ENCODE measurements around the gene ZBTB38. TPM values are rescaled to one million over a fixed set of nuclear protein-coding genes. Genes with fewer than 3 reads are reported as not detected.
A peak's percentile ranks its signal among the peaks of the same experiment; 100 is the strongest.

The ZBTB38 gene
- total RNA-seq, 1 donor, result 181 TPM

GRCh38 chr3:141367038-141367730, 1.1 kb upstream of the ZBTB38 start:
- no peaks in the 10 kb centered on the region for H4K20me1 ChIP-seq (ENCODE audit: insufficient read depth, low read length)
- H3K9me3 ChIP-seq (ENCODE audit: low read depth, low read length), result no peaks in the 10 kb centered on the region
- H3K79me2 ChIP-seq (ENCODE audit: insufficient read depth, low read length), result peaks cover 20% of the 10 kb centered on the region
- H3K4me2 ChIP-seq (ENCODE audit: insufficient read depth, low read length), result peak overlapping the region; percentile 77
- H3K27ac ChIP-seq (ENCODE audit: low read depth, low read length), result peak overlapping the region; percentile 99
- peak overlapping the region; percentile 29 for H3K4me3 ChIP-seq (ENCODE audit: insufficient read depth, low read length)
- peaks cover 7% of the 10 kb centered on the region for H3K36me3 ChIP-seq (ENCODE audit: insufficient read depth, low read length)
- peaks cover 52% of the 10 kb centered on the region for H3K4me1 ChIP-seq (ENCODE audit: insufficient read depth, low read length)
- H3K27me3 ChIP-seq (ENCODE audit: insufficient read depth, low read length), result no peaks in the 10 kb centered on the region
- no peak for TF ChIP-seq CTCF (IDR thresholded peaks at IDR 0.05; ENCODE audit: extremely low read depth, low read depth, low read length)
- DNase-seq (ENCODE audit: insufficient read length, low spot score, missing footprints), result peak; percentile 73
- peak overlapping the region; percentile 1 for H2AFZ ChIP-seq (ENCODE audit: low read length)

- Histone ChIP-seq H3K9me3 (ENCODE audit: low read depth, low read length) (no peaks in the 10 kb centered on the region), H2AFZ (ENCODE audit: low read length) (no peak overlapping the region), H3K79me2 (ENCODE audit: insufficient read depth, low read length) (peaks cover 36% of the 10 kb centered on the region), H3K4me1 (ENCODE audit: insufficient read depth, low read length) (peaks cover 68% of the 10 kb centered on the region), H3K27me3 (ENCODE audit: insufficient read depth, low read length) (no peaks in the 10 kb centered on the region), H3K4me3 (ENCODE audit: insufficient read depth, low read length) (peak overlapping the region; percentile 62), H3K4me2 (ENCODE audit: insufficient read depth, low read length) (peak overlapping the region; percentile 77), H3K27ac (ENCODE audit: low read depth, low read length) (peak overlapping the region; percentile 99), H3K36me3 (ENCODE audit: insufficient read depth, low read length) (peaks cover 20% of the 10 kb centered on the region), H4K20me1 (ENCODE audit: insufficient read depth, low read length) (no peaks in the 10 kb centered on the region)
- DNase-seq (ENCODE audit: insufficient read length, low spot score, missing footprints), result peak; percentile 90
- no peak for TF ChIP-seq CTCF (IDR thresholded peaks at IDR 0.05; ENCODE audit: extremely low read depth, low read depth, low read length)
These were observed 856 bp downstream of the ZBTB38 start for GRCh38 chr3:141368925-141369794.

GRCh38 chr3:141370065-141370533, 1.8 kb downstream of the ZBTB38 start:
- Histone ChIP-seq H3K4me1 (ENCODE audit: insufficient read depth, low read length) (peaks cover 69% of the 10 kb centered on the region), H3K4me2 (ENCODE audit: insufficient read depth, low read length) (peak overlapping the region; percentile 77), H3K36me3 (ENCODE audit: insufficient read depth, low read length) (peaks cover 21% of the 10 kb centered on the region), H3K4me3 (ENCODE audit: insufficient read depth, low read length) (peak overlapping the region; percentile 62), H3K9me3 (ENCODE audit: low read depth, low read length) (no peaks in the 10 kb centered on the region), H4K20me1 (ENCODE audit: insufficient read depth, low read length) (no peaks in the 10 kb centered on the region), H2AFZ (ENCODE audit: low read length) (no peak overlapping the region), H3K79me2 (ENCODE audit: insufficient read depth, low read length) (peaks cover 43% of the 10 kb centered on the region), H3K27ac (ENCODE audit: low read depth, low read length) (peak overlapping the region; percentile 99), H3K27me3 (ENCODE audit: insufficient read depth, low read length) (no peaks in the 10 kb centered on the region)
- peak; percentile 40 for TF ChIP-seq CTCF (IDR thresholded peaks at IDR 0.05; ENCODE audit: extremely low read depth, low read depth, low read length)
- DNase-seq (ENCODE audit: insufficient read length, low spot score, missing footprints), result peak; percentile 68

GRCh38 chr3:141371882-141372281, 3.6 kb downstream of the ZBTB38 start:
- H3K27me3 ChIP-seq (ENCODE audit: insufficient read depth, low read length), result no peaks in the 10 kb centered on the region
- H4K20me1 ChIP-seq (ENCODE audit: insufficient read depth, low read length), result no peaks in the 10 kb centered on the region
- peaks cover 61% of the 10 kb centered on the region for H3K79me2 ChIP-seq (ENCODE audit: insufficient read depth, low read length)
- H3K36me3 ChIP-seq (ENCODE audit: insufficient read depth, low read length), result peaks cover 38% of the 10 kb centered on the region
- peaks cover 52% of the 10 kb centered on the region for H3K4me1 ChIP-seq (ENCODE audit: insufficient read depth, low read length)
- TF ChIP-seq CTCF (IDR thresholded peaks at IDR 0.05; ENCODE audit: extremely low read depth, low read depth, low read length), result no peak
- H2AFZ ChIP-seq (ENCODE audit: low read length), result no peak overlapping the region
- DNase-seq (ENCODE audit: insufficient read length, low spot score, missing footprints), result no peak
- peak overlapping the region; percentile 49 for H3K27ac ChIP-seq (ENCODE audit: low read depth, low read length)
- no peaks in the 10 kb centered on the region for H3K9me3 ChIP-seq (ENCODE audit: low read depth, low read length)
- H3K4me3 ChIP-seq (ENCODE audit: insufficient read depth, low read length), result no peak overlapping the region
- H3K4me2 ChIP-seq (ENCODE audit: insufficient read depth, low read length), result no peak overlapping the region
